Head of caudate nucleus (tissue), 42 donors: ENCODE measurements around the gene SLIT3.
A peak's percentile ranks its signal among the peaks of the same experiment; 100 is the strongest.

ENCODE experiments used
- DNase-seq, 42 donors: peaks; one replicate each; pipeline versions ENCODE4 v3.0.0 to v3.0.0-alpha.2; 2020 to 2021; ENCODE audit warnings: mixed read lengths in 7 of 42
- intact Hi-C: fragments of 100-400 bp; cut with DNase I; formaldehyde crosslinking; loops from one replicate; pipeline ENCODE4 v1.15.0; 2022

Gene SLIT3

DNA sequence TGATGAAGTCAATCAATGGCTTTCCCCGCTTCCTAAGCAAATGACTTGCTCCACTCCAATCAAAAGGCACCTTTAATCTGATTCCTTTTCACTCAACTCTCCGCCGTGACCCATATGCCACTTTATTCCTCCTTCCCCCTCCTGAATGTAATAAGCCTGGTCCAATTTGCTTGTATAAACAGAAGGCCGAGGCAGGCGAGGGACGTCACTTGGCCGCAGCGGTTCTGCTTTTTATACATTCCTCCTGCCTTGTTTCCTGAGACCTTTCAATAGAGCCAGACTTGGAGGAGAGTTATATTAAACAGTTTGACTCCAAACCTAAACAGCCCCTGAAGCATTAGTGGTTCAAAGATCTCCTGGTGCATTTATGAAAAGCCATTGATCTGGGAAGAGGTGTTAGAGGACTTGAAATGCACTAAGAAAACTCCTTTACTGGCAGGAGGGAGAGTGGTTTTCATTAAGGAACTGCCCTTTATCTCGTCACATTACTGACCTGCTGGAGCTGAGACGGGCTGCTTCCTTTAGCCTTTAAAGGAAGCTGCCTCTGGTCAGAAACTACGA is 273.4 kb downstream of the SLIT3 start:
- peak in 3 of 42 donors; percentile 23 to 40 (median 26) for DNase-seq
- intact Hi-C loops, result no loop called here

DNA sequence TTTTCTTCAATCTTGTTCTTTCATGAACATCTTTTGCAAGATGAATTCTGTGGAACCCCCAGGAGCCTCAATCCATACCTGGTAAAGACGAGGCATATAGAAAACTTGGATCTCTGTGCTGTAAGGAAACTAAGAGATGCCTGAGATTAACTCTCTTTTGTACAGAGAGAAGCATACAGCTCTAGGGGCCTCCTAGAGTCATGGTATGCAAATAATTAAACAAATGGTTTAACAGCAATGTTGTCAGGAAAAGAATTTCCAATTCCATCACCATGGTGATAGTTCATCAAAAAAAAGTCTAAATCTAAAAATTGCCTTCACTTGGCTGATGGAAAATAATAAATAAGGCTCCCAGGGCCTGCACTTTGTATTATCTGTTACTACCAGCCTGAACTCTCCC is 275.4 kb downstream of the SLIT3 start:
- intact Hi-C loops, result no loop called here

DNA sequence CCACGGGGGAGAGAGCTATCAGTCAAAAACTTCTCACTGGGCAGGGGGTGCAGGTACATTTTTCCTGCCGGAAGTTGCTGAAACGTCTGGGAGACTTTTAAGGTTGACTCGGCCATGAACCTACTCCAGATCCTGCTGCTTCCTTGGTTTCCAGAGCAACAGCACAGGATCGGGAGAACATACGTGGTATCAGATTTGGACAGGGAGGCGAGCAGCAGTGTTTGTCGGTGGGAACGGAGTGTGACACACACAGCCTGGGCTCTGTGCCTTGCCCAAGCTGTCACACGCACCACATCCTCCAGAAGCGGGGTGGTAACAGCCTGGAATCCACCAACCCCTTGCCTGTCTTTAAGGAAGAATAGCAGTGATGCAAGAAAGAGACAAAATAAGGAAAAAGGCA is 276.5 kb downstream of the SLIT3 start:
- intact Hi-C loops, result no loop called here
- peak in 24 of 42 donors; percentile 11 to 66 (median 32) for DNase-seq

More for the DNA sequence above, 275.4 kb downstream of the SLIT3 start:
- DNase-seq, result no peak

DNA sequence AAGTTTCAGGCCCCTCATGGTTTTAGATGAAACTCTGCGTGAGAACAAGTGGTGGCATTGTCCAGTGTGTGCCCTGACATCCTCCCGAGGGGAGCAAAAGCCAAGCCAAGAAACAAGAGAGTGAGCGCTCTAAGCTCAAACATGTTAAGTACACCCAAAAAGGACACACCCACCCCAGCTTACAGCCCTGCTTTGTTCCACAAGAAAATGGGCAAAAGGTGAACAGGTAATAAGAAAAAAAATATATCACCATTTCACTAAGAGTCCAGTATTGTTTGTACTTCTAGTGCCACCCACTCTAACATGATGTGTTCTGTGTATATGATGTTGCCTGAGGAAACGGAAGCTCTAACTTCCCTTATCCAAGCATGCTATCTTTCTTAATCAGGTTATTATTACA is 278.2 kb downstream of the SLIT3 start:
- intact Hi-C loops, result no loop called here
- no peak for DNase-seq

DNA sequence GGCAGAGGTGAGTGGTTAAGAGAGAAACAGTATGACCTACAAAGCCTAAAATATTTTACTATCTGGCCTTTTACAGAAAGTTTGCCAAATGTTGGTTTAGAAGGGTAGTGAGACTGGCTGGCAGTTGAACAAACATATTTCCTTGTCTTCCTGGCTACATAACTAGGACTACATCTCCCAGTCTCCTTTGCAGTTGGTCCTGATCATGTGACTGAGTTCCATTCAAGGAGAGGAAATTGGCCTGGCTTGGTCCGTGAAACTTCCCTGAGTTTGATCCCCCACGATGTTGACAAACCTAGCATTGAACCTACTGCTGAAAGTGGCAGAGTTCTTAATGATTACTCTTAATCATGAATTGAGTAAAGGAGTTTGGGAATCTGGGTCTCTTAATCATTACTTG is 280.8 kb downstream of the SLIT3 start:
- intact Hi-C loops, result no loop called here
- DNase-seq, result peak in 1 of 42 donors; percentile 24

DNA sequence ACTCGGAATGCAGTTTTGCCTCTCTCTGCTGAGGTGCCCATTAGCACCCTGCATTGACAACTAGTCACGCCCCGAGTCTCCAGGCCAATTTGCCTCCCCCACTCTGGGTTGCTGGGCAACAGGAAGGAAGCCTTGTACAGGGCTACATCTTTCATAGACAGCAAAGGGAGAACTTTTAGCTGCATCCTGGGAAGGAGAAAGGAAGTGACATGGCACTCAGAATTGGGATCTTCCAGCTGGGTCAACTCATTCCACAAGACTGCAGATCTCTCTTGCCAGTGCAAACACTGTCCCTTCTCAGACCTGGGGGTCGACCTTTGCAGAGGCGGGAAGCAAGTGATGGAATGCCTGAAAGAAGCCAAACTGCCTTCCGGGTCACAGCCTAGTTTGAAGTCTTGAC is 282.0 kb downstream of the SLIT3 start:
- intact Hi-C loops, result no loop called here

DNA sequence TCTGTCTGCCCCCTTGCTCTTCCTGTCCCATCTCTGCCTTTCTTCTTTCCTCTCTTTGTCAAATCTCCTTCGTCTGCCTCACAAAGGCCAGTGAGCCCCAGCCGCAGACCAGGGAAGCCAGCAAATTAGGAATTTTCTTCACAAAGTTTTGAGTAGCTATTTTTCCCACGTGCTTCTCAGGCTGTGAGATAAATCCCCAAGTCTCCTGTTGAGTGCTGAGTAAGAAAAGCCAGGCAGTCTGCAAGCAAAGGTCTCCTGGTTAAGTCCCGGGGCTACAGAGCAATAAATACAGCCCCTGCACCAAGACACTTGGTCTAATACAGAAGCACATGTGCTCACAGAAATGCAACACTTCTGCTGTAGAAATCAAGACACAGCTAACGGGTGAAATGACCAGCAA is 284.9 kb downstream of the SLIT3 start:
- DNase-seq, result no peak
- intact Hi-C loops, result no loop called here

More for the DNA sequence above, 282.0 kb downstream of the SLIT3 start:
- no peak for DNase-seq

DNA sequence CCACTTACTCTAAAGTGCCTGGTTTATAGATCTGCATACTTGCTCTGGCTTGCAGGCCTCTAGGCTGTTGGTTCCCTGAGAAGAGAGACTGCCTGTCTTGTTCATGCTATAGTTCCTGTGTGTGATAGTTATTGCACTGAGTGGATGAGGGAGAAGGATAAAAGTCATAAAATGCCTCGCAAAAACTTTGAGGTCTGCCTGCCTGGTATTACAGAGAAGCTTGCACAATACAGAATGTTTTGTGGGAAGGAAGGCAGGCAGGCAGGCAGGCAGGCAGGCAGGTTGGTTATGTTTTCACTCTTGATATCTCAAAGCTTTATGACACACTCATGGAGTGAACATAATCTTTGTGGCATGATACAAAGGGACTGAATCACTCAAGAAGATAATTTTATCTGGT is 287.1 kb downstream of the SLIT3 start:
- DNase-seq, result peak in 12 of 42 donors; percentile 15 to 59 (median 40)
- intact Hi-C loops, result no loop called here

DNA sequence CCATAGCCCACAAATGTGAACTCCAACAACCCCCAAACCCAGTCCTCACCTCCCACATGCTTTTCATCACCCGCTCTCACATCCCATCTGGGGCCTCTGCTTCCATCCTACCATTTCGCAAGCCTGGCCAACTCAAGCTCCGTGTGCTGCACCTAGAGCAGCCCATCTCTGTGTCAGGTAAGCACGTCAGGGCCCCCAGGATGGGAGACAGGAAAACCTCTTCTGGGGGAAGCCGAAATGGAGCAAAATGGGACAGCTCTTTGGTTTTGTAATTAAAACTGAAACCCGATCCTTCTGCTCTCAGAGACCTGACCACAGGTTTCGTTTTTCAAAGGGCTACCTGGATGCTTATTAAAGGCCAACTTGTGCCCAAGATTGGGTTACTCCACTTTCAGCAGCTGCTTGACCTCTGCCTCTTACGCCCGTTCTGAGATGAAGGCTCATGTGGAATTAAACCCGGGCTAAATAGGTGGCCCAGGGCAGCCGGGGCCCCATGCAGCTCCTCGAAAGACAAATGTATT is 287.7 kb downstream of the SLIT3 start:
- DNase-seq, result no peak

DNA sequence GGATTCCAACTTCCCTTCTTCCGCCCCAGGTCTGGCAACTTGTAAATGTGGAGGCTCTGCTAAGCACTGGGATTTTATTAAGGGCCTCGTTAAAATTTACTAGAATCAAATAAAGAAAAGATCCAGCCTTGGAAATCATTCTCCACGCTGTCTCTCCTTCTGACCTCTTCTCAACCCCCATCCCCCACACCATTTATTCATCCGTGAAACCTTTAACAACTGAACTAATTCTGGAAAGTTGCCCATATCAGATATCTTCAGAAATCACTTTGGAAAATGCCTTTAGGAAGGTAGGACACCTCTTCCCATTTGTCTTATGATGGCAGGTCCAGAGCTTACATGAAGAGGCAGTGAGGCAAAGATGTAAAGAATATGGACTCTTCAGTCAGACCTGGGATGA is 288.5 kb downstream of the SLIT3 start:
- no peak for DNase-seq
- intact Hi-C loops, result no loop called here

More for the DNA sequence above, 287.7 kb downstream of the SLIT3 start:
- intact Hi-C loops, result no loop called here

DNA sequence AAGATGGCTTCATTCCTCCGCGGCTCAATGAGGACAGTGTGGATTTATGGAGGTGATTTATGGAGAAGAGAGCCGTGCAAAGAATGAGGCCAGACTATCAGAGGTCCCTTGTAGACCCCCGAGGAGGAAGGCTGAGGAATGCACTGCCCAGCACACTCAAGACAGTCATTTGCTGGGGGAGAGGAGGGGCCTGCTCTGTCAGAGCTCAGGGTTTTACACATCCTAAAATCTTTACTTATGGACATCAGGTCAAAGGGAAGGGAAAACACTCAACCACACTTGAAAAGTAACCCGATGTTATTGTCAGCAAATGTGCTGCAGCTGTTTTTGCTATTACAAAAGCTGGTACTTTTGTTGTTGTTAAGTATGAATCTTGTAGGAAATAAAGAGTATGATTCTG is 289.5 kb downstream of the SLIT3 start:
- intact Hi-C loops, result no loop called here

DNA sequence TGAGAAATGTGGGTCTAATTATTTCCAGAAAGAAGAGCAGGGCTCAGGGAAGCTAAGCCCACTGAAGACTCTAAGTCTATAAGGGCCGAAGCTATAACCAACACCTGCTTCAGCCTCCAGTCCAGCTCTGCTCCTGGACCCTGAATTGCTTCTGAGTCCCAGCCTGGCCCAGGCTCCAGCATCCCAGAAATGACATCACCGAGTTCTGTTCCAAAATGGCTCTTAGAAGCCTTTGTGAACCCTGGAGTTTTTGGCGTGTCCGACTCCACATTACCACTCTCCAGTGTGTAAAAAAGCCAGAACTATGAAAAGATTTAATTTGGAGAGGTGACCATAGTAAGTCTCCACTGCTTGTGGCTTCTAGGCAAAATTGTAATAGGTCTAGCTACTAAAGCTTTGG is 289.9 kb downstream of the SLIT3 start:
- no peak for DNase-seq
- intact Hi-C loops, result no loop called here

More for the DNA sequence above, 289.5 kb downstream of the SLIT3 start:
- DNase-seq, result no peak

DNA sequence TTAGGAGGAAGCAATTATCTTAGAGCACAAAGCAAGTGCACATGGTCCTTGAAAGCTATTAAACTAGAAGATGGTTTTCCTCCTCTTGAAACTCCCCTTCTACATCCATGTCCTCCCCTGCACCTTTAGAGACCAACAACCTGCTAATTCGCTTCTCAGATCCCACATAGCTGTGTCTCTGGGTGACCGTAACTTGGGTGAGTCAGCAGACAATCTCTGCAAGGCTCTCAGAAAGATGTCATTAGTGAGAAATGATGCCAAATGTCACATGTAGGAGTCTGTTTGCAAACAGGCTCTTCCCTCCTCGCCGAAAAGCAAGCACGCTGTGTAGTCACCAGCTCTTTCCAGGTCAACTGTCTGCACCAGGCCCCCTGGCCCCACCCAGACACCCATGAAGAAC is 291.8 kb downstream of the SLIT3 start:
- intact Hi-C loops, result no loop called here
- no peak for DNase-seq

DNA sequence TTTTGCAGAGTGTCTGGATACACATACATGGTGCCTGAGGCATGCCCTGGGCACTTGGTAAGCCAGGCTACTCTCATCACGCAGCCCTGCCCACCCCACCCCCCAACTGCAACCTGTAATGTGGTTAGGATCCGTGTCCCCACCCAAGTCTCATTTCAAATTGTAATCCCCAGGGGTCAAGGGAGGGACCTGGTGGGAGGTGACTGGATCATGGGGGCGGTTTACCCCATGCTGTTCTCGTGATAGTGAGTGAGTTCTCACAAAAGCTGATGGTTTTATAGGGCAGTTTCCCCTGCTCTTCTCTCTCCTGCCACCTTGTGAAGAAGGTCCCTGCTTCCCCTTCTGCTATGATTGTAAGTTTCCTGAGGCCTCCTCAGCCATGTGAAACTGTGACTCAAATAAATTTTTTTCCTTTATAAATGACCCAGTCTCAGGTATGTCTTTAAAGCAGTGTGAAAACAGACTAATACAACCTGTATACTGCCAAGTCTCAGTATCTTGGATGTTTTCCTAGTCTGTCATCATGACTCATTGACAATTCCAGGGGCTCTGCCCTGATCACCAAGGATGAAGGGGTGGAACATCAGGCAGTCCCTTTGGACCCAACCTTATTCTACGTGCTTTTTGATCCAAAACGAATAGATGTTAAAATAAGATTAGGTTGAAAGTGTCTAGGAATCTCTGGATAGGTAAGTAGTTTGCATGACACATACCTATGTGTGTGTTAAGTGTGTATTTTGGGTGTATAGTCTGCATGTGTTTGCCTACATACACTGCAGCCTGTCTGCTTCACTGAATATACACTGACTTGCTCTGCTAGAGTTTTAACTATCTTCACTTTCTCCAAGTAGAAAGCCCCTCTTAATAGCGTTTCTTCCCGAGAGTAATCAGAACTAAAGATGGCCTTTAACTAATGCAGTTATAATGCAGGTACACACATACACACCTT is 293.8 kb downstream of the SLIT3 start:
- intact Hi-C loops, result no loop called here
- no peak for DNase-seq

DNA sequence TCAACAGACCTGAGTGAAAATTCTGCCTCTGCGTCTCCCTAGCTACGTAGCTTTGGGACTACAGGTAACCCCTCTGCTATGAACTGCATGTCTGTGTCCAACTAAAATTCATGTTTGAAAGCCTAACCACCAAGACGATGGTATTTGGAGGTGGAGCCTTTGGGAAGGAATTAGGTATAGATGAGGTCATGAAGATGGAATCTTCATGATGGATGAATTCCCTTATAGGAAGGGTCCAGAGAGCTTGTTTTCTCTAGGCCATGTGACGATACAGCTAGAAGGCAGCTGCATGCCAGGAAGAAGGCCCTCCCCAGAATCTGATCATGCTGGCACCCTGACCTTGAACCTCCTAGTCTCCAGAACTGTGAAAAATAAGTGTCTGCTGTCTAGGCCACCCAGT is 296.4 kb downstream of the SLIT3 start:
- DNase-seq, result no peak
- intact Hi-C loops, result no loop called here

DNA sequence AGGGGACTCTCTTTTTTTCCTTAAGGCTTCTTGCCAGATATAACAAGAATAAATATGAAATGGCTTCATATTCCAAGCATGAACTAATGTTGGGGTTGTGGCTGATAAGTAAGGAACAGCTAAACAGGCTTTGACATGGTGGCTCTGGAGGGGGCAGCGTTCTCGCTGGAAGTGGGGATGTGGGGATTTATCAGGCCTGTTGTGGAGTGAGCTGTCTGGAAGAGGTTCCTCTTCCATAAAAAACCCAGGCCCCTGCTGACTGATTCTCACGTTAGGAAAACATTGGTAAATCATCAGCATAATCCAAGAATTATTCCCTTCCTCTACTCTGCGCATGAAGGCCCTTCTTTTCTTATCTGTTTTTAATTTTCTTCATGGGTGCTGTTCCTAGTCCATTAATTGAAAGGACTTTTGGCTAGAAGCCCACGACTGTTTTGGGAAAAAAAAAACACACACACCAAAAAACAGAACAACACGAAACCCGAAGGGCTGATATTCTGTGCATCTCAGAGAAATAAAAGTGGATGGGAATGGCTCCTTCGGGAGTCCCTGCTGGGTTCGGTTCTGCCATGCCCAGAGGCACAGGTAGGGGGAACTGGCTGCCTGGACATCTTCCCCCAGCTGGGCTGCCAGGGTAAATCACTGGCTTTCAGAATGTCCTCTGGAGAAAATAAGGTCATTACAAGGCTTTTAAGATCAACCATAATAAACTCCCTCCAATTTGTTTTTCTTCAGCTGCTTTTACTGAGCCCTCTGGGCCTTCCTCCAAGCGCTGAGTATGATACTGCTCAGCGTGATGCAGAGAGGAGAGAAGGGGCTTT is 297.0 kb downstream of the SLIT3 start:
- DNase-seq, result peak in 15 of 42 donors; percentile 15 to 63 (median 28)
- intact Hi-C loops, result no loop called here

DNA sequence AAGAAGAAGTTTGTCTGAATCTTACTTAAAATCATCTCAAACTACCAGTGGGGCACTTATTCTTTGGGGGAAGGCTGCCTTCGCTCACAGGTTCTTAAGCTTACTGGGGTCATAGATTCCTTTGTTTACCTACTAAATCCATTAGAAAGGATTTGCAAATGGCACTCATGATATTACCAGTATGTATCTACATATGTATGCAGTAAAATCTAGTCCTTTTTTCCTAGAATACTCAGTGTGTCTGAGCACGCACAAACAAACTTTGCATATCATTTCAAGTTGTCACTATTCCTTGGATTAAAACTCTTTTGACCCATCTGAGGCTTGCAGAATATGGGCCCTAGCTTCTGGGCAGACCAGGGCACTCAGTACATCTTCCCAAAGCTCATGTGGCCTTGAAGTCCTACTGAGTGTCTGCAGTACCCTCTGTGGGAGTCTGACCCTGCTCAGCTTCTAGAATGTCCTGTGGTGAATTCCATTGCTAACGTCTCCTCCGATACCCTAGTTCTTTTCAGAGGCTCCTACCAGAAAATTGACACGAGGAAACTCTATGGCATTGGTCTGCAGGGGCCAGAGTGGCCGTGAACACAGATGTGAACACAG is 297.9 kb downstream of the SLIT3 start:
- DNase-seq, result no peak
- intact Hi-C loops, result no loop called here

DNA sequence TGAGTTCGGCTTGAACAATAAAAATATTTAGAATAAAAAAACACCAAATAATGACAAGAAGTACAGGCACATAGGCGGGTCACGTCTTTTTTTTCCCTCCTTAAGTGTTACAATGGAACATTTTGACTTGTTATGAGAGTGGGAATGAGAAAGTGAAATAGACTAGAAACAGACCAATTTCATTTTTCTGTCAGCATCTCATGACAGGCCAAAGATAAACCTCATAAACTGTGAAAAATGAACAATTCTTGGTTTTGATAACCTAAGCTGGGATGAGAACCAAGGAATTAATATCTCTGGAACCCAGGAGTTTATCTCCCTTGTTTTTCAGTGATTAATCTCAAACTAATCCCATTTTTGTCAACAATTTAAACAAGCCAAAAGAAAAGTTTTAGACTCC is 299.5 kb downstream of the SLIT3 start:
- no peak for DNase-seq
- intact Hi-C loops, result no loop called here

DNA sequence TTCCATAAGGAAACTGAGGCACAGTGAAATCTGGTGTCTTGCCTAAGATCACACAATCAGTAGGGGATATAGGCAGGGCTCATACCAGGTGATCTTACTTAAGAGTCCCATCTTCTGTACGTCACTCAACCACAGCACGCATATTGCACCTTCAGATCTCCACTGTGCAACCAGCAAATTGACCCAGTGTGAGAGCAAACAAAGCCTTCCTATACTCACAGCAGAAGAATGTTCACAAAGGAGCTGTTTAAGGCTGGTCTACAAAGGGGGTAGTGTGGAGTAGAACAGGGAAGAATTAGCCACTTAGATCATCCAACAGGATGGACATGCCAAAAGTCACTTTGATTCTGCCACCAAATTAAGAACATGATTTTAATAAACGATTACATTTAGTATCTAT is 305.9 kb downstream of the SLIT3 start:
- intact Hi-C loops, result no loop called here
- peak in 6 of 42 donors; percentile 20 to 64 (median 36) for DNase-seq
